ENCODE measurements around the gene MFSD8. TPM values are rescaled to one million over a fixed set of nuclear protein-coding genes. Genes with fewer than 3 reads are reported as not detected.
"Not testable (repeated sequence)": the region's sequence is repeated elsewhere in the genome, so short reads cannot be mapped to it uniquely, and the experiment has no call there.

The MFSD8 gene
- polyA plus RNA-seq, 1 donor (not counting 4 experiments of a cell fraction or from before 2014, with no cell fraction given): 19.0 TPM

DNA sequence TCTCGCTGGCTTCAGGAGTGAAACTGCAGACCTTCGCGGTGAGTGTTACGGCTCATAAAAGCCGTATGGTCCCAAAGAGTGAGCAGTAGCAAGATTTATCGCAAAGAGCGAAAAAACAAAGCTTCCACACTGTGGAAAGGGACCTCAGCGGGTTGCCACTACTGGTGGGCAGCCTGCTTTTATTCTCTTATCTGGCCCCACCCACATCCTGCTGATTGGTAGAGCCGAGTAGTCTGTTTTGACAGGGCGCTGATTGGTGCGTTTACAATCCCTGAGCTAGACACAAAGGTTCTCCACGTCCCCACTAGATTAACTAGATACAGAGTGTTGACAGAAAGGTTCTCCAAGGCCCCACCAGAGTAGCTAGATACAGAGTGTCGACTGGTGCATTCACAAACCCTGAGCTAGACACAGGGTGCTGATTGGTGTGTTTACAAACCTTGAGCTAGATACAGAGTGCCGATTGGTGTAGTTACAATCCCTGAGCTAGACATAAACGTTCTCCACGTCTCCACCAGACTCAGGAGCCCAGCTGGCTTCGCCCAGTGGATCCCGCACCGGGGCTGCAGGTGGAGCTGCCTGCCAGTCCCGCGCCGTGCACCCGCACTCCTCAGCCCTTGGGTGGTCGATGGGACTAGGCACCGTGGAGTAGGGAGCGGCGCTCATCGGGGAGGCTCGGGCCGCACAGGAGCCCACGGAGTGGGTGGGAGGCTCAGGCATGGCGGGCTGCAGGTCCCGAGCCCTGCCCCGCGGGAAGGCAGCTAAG, 1.2 kb downstream of the MFSD8 start:
- Histone ChIP-seq H3K9ac (ENCODE audit: control insufficient read depth, extremely low read depth, insufficient read depth, low read length) (peak overlapping the region; percentile 99), H3K4me3 (ENCODE audit: control insufficient read depth in 2 of 3, extremely low read depth in 1 of 3, insufficient read depth in 2 of 3, low read depth in 1 of 3, low read length in 3 of 3) (peak overlapping the region in 1 of 3 experiments; percentile 100), H3K79me2 (ENCODE audit: control insufficient read depth, insufficient read depth, low read length) (peaks cover 51% of the 10 kb centered on the region), H3K4me2 (ENCODE audit: control insufficient read depth, extremely low read depth, insufficient read depth, low read depth, low read length) (peak overlapping the region; percentile 48)
- H3K27ac ChIP-seq (ENCODE audit: control insufficient read depth, insufficient read depth, low read length); H2AFZ ChIP-seq (ENCODE audit: control insufficient read depth, low read length); H3K9me3 ChIP-seq (ENCODE audit: control insufficient read depth, low read depth, low read length); dilution Hi-C loops (cut with MboI; ENCODE audit: extremely low pct_ligation_motif_present, low sequenced_read_pairs); FAIRE-seq; H3K36me3 ChIP-seq (ENCODE audit: control insufficient read depth in 2 of 2, extremely low read depth in 1 of 2, insufficient read depth in 2 of 2, low read length in 2 of 2); H3K9me1 ChIP-seq (ENCODE audit: control insufficient read depth, extremely low read depth, insufficient read depth, low read length); H4K20me1 ChIP-seq (ENCODE audit: control insufficient read depth, extremely low read depth, insufficient read depth, low read length); DNase-seq (ENCODE audit: low read depth, low spot score); H3K27me3 ChIP-seq (ENCODE audit: control insufficient read depth, extremely low read depth, insufficient read depth, low read length); H3K4me1 ChIP-seq (ENCODE audit: control insufficient read depth, extremely low read depth, insufficient read depth, low read length): not testable (repeated sequence)

DNA sequence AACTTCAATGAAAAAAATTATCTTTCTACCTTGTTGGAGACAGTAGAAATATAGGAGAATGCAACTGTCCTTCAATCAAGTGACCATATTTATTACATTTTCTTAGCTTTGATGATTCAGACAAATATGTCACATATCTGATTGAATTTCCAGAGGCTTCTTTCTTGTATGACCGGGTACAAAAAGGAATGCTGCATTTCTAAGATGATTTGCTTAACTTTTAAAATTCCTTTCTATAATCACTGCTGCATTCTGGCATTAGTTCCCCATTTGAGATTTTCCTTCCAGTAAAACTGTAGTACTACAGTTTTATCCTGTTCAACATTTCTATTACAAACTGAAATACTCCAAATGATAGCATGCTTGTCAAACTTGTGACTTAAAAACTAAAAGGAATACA, 5.2 kb downstream of the MFSD8 start:
- dilution Hi-C loops (cut with MboI; ENCODE audit: extremely low pct_ligation_motif_present, low sequenced_read_pairs): no loop called here
- H4K20me1 ChIP-seq (ENCODE audit: control insufficient read depth, extremely low read depth, insufficient read depth, low read length): no peaks in the 10 kb centered on the region
- H3K79me2 ChIP-seq (ENCODE audit: control insufficient read depth, insufficient read depth, low read length): peaks cover 37% of the 10 kb centered on the region
- H3K9me1 ChIP-seq (ENCODE audit: control insufficient read depth, extremely low read depth, insufficient read depth, low read length): no peaks in the 10 kb centered on the region
- peaks cover 0 to 4% of the 10 kb centered on the region in 2 experiments for H3K36me3 ChIP-seq (ENCODE audit: control insufficient read depth in 2 of 2, extremely low read depth in 1 of 2, insufficient read depth in 2 of 2, low read length in 2 of 2)
- no peaks in the 10 kb centered on the region for H3K9me3 ChIP-seq (ENCODE audit: control insufficient read depth, low read depth, low read length)
- H3K9ac ChIP-seq (ENCODE audit: control insufficient read depth, extremely low read depth, insufficient read depth, low read length): no peak overlapping the region
- no peaks in the 10 kb centered on the region for H3K4me1 ChIP-seq (ENCODE audit: control insufficient read depth, extremely low read depth, insufficient read depth, low read length)
- H3K27ac ChIP-seq (ENCODE audit: control insufficient read depth, insufficient read depth, low read length): no peak overlapping the region
- no peaks in the 10 kb centered on the region for H3K27me3 ChIP-seq (ENCODE audit: control insufficient read depth, extremely low read depth, insufficient read depth, low read length)
- TF ChIP-seq, protein P1, sequence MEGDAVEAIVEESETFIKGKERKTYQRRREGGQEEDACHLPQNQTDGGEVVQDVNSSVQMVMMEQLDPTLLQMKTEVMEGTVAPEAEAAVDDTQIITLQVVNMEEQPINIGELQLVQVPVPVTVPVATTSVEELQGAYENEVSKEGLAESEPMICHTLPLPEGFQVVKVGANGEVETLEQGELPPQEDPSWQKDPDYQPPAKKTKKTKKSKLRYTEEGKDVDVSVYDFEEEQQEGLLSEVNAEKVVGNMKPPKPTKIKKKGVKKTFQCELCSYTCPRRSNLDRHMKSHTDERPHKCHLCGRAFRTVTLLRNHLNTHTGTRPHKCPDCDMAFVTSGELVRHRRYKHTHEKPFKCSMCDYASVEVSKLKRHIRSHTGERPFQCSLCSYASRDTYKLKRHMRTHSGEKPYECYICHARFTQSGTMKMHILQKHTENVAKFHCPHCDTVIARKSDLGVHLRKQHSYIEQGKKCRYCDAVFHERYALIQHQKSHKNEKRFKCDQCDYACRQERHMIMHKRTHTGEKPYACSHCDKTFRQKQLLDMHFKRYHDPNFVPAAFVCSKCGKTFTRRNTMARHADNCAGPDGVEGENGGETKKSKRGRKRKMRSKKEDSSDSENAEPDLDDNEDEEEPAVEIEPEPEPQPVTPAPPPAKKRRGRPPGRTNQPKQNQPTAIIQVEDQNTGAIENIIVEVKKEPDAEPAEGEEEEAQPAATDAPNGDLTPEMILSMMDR (optimal IDR thresholded peaks at IDR 0.05 in 1 of 3, IDR thresholded peaks at IDR 0.05 in 1 of 3, conservative IDR thresholded peaks at IDR 0.05 in 1 of 3; ENCODE audit: extremely low read depth in 1 of 3, insufficient read depth in 2 of 3, low read length in 3 of 3): no peak
- no peak for TF ChIP-seq EZH2 (IDR thresholded peaks at IDR 0.05; ENCODE audit: low read length)
- no peak for DNase-seq (ENCODE audit: low read depth, low spot score)
- H2AFZ ChIP-seq (ENCODE audit: control insufficient read depth, low read length): no peak overlapping the region
- H3K4me2 ChIP-seq (ENCODE audit: control insufficient read depth, extremely low read depth, insufficient read depth, low read depth, low read length): no peak overlapping the region
- no peak for FAIRE-seq
- no peak overlapping the region for H3K4me3 ChIP-seq (ENCODE audit: control insufficient read depth in 2 of 3, extremely low read depth in 1 of 3, insufficient read depth in 2 of 3, low read depth in 1 of 3, low read length in 3 of 3)
